WERI-Rb-1 (cell line): ENCODE data around the gene CCDC112.

Source experiments
- DNase-seq: peaks from one replicate; pipeline ENCODE4 v3.0.0-alpha.2; 2020
- H3K27ac ChIP-seq: fragments of 250-450 bp; sonication (Bioruptor Pico); 2 replicates; pipeline ENCODE4 v1.5.1; 2020; ENCODE audit warnings: mild to moderate bottlenecking, moderate library complexity
- H3K27me3 ChIP-seq: fragments of 250-450 bp; sonication (Bioruptor Pico); 2 replicates; pipeline ENCODE4 v1.5.1; 2021; ENCODE audit warnings: mild to moderate bottlenecking, low read depth, moderate library complexity; ENCODE audit not compliant: insufficient read depth, severe bottlenecking
- H3K36me3 ChIP-seq: fragments of 250-450 bp; sonication (Bioruptor Pico); 2 replicates; pipeline ENCODE4 v1.5.1; 2020; ENCODE audit warnings: mild to moderate bottlenecking, moderate library complexity
- H3K4me3 ChIP-seq: 2 replicates; pipeline ENCODE4 v1.5.1; 2011; ENCODE audit warnings: low read depth, mild to moderate bottlenecking, control low read depth, low read length
- H3K9me3 ChIP-seq: fragments of 250-450 bp; sonication (Bioruptor Pico); 2 replicates; pipeline ENCODE4 v1.5.1; 2021; ENCODE audit warnings: mild to moderate bottlenecking, moderate library complexity; ENCODE audit not compliant: severe bottlenecking
- TF ChIP-seq, protein P1 (sequence below): IDR thresholded peaks from 2 replicates; pipeline ENCODE4 v1.5.1; 2011; ENCODE audit warnings: low read depth, mild to moderate bottlenecking, control low read depth, inconsistent platforms, low read length

Gene CCDC112

GRCh38 chr5:115338851-115339250, 42.4 kb upstream of the CCDC112 start:
- Histone ChIP-seq H3K9me3 (no peaks in the 10 kb centered on the region), H3K27ac (no peak overlapping the region), H3K36me3 (no peaks in the 10 kb centered on the region), H3K27me3 (no peaks in the 10 kb centered on the region), H3K4me3 (no peak overlapping the region)
- TF ChIP-seq, protein P1, sequence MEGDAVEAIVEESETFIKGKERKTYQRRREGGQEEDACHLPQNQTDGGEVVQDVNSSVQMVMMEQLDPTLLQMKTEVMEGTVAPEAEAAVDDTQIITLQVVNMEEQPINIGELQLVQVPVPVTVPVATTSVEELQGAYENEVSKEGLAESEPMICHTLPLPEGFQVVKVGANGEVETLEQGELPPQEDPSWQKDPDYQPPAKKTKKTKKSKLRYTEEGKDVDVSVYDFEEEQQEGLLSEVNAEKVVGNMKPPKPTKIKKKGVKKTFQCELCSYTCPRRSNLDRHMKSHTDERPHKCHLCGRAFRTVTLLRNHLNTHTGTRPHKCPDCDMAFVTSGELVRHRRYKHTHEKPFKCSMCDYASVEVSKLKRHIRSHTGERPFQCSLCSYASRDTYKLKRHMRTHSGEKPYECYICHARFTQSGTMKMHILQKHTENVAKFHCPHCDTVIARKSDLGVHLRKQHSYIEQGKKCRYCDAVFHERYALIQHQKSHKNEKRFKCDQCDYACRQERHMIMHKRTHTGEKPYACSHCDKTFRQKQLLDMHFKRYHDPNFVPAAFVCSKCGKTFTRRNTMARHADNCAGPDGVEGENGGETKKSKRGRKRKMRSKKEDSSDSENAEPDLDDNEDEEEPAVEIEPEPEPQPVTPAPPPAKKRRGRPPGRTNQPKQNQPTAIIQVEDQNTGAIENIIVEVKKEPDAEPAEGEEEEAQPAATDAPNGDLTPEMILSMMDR: no peak
- no peak for DNase-seq

- Histone ChIP-seq H3K9me3 (no peaks in the 10 kb centered on the region), H3K36me3 (no peaks in the 10 kb centered on the region), H3K4me3 (no peak overlapping the region), H3K27ac (no peak overlapping the region), H3K27me3 (no peaks in the 10 kb centered on the region)
- no peak for DNase-seq
- TF ChIP-seq, protein P1: no peak
Observed at GRCh38 chr5:115337882-115338281, 41.4 kb upstream of the CCDC112 start.

DNA sequence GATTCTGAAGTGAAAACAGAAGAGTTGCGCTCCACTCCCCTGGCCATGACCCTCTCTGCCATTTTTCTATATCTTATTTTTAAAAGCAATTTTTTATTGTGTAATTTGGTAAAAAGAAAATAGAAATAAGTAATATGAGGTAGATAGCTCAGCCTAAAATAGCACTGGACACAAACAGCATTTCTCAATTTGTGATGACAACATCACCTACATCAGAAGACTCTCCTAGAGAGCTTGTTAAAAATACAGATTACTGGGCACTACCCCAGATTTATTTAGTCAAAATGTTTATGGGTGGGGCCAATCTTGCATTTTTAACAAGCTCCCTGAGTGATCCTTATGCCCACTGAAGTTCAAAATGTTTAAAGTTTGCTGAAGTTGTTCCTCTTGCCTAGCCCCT, 40.5 kb upstream of the CCDC112 start:
- Histone ChIP-seq H3K4me3 (no peak overlapping the region), H3K27ac (no peak overlapping the region), H3K36me3 (no peaks in the 10 kb centered on the region), H3K27me3 (no peaks in the 10 kb centered on the region), H3K9me3 (no peaks in the 10 kb centered on the region)
- DNase-seq: no peak
- TF ChIP-seq, protein P1: no peak

- no peaks in the 10 kb centered on the region for H3K9me3 ChIP-seq
- TF ChIP-seq, protein P1: no peak
- H3K36me3 ChIP-seq: no peaks in the 10 kb centered on the region
- no peak for DNase-seq
- H3K4me3 ChIP-seq: no peak overlapping the region
- H3K27ac ChIP-seq: no peak overlapping the region
- no peaks in the 10 kb centered on the region for H3K27me3 ChIP-seq
Observed at GRCh38 chr5:115336201-115336720, 39.8 kb upstream of the CCDC112 start.

GRCh38 chr5:115335301-115335700, 38.8 kb upstream of the CCDC112 start:
- H3K27me3 ChIP-seq: no peaks in the 10 kb centered on the region
- DNase-seq: no peak
- H3K4me3 ChIP-seq: no peak overlapping the region
- H3K9me3 ChIP-seq: no peaks in the 10 kb centered on the region
- TF ChIP-seq, protein P1: no peak
- H3K27ac ChIP-seq: no peak overlapping the region
- H3K36me3 ChIP-seq: no peaks in the 10 kb centered on the region

GRCh38 chr5:115333164-115333563, 36.7 kb upstream of the CCDC112 start:
- TF ChIP-seq, protein P1: no peak
- no peaks in the 10 kb centered on the region for H3K9me3 ChIP-seq
- no peaks in the 10 kb centered on the region for H3K36me3 ChIP-seq
- H3K27me3 ChIP-seq: no peaks in the 10 kb centered on the region
- DNase-seq: no peak
- no peak overlapping the region for H3K27ac ChIP-seq
- no peak overlapping the region for H3K4me3 ChIP-seq
